ENCODE measurements around the gene DISP2. TPM values are rescaled to one million over a fixed set of nuclear protein-coding genes. Genes with fewer than 3 reads are reported as not detected.

Gene DISP2
- total RNA-seq, 1 experiment from 2014 or later = 4.6 TPM

- no peak for TF ChIP-seq CTCF (IDR thresholded peaks at IDR 0.05; ENCODE audit: insufficient read depth in 1 of 2, low read depth in 1 of 2, low read length in 1 of 2, severe bottlenecking in 1 of 2, unreplicated experiment in 1 of 2)
- POLR2A ChIA-PET = no interaction called here
- intact Hi-C loops (cut with micrococcal nuclease; ENCODE audit: unreplicated experiment) = no loop called here
Measured at GRCh38 chr15:40365016-40365415, 7.0 kb downstream of the DISP2 start.

GRCh38 chr15:40365624-40366456 is 7.8 kb downstream of the DISP2 start:
- intact Hi-C loops (cut with micrococcal nuclease; ENCODE audit: unreplicated experiment) = no loop called here
- ChIA-PET CTCF (interaction anchor here (1.5 kb wide), 1 partner anchor 75 kb away, joined by 3 read pairs; the partner anchor contains the start of gene BAHD1), POLR2A (no interaction called here)
- no peak for TF ChIP-seq CTCF (IDR thresholded peaks at IDR 0.05; ENCODE audit: insufficient read depth in 1 of 2, low read depth in 1 of 2, low read length in 1 of 2, severe bottlenecking in 1 of 2, unreplicated experiment in 1 of 2)
- Mint-ChIP-seq H3K27me3 (ENCODE audit: insufficient read depth, unreplicated experiment) (no peaks in the 10 kb centered on the region), H3K9me3 (ENCODE audit: unreplicated experiment) (no peaks in the 10 kb centered on the region), H3K4me3 (ENCODE audit: unreplicated experiment) (no peak overlapping the region), H3K27ac (ENCODE audit: unreplicated experiment) (no peak overlapping the region), H3K36me3 (ENCODE audit: insufficient read depth, unreplicated experiment) (no peaks in the 10 kb centered on the region), H3K4me1 (ENCODE audit: low read depth, unreplicated experiment) (no peaks in the 10 kb centered on the region)
- H3K9me3 ChIP-seq = no peaks in the 10 kb centered on the region
- no TSS peak for BruUV-seq (replicated peaks)
- H3K4me1 ChIP-seq = no peaks in the 10 kb centered on the region
- no peak for DNase-seq
- H3K36me3 ChIP-seq (ENCODE audit: control insufficient read depth, insufficient read depth, low read length) = no peaks in the 10 kb centered on the region
- H3K27me3 ChIP-seq (replicated peaks; ENCODE audit: control insufficient read depth, insufficient read depth, low read length) = no peaks in the 10 kb centered on the region
- no peak overlapping the region for H3K4me3 ChIP-seq (ENCODE audit: low read depth, low read length)

More at GRCh38 chr15:40365016-40365415, 7.0 kb downstream of the DISP2 start:
- H3K36me3 Mint-ChIP-seq (ENCODE audit: insufficient read depth, unreplicated experiment) = no peaks in the 10 kb centered on the region
- H3K9me3 ChIP-seq = no peaks in the 10 kb centered on the region
- no peak overlapping the region for H3K4me3 Mint-ChIP-seq (ENCODE audit: unreplicated experiment)
- no TSS peak for BruUV-seq (replicated peaks)
- no peaks in the 10 kb centered on the region for H3K4me1 Mint-ChIP-seq (ENCODE audit: low read depth, unreplicated experiment)
- DNase-seq = no peak
- CTCF ChIA-PET = interaction anchor here (1.5 kb wide), 1 partner anchor 75 kb away, joined by 3 read pairs; the partner anchor contains the start of gene BAHD1
- H3K27me3 Mint-ChIP-seq (ENCODE audit: insufficient read depth, unreplicated experiment) = no peaks in the 10 kb centered on the region
- no peaks in the 10 kb centered on the region for H3K36me3 ChIP-seq (ENCODE audit: control insufficient read depth, insufficient read depth, low read length)
- H3K4me1 ChIP-seq = no peaks in the 10 kb centered on the region
- H3K27me3 ChIP-seq (replicated peaks; ENCODE audit: control insufficient read depth, insufficient read depth, low read length) = no peaks in the 10 kb centered on the region
- no peak overlapping the region for H3K27ac Mint-ChIP-seq (ENCODE audit: unreplicated experiment)
- H3K9me3 Mint-ChIP-seq (ENCODE audit: unreplicated experiment) = no peaks in the 10 kb centered on the region
- H3K4me3 ChIP-seq (ENCODE audit: low read depth, low read length) = no peak overlapping the region

- Mint-ChIP-seq H3K36me3 (ENCODE audit: insufficient read depth, unreplicated experiment) (no peaks in the 10 kb centered on the region), H3K27ac (ENCODE audit: unreplicated experiment) (no peak overlapping the region), H3K4me1 (ENCODE audit: low read depth, unreplicated experiment) (no peaks in the 10 kb centered on the region), H3K4me3 (ENCODE audit: unreplicated experiment) (no peak overlapping the region), H3K27me3 (ENCODE audit: insufficient read depth, unreplicated experiment) (no peaks in the 10 kb centered on the region), H3K9me3 (ENCODE audit: unreplicated experiment) (no peaks in the 10 kb centered on the region)
- TF ChIP-seq CTCF (IDR thresholded peaks at IDR 0.05; ENCODE audit: insufficient read depth in 1 of 2, low read depth in 1 of 2, low read length in 1 of 2, severe bottlenecking in 1 of 2, unreplicated experiment in 1 of 2) = no peak
- Histone ChIP-seq H3K9me3 (no peaks in the 10 kb centered on the region), H3K27me3 (replicated peaks; ENCODE audit: control insufficient read depth, insufficient read depth, low read length) (no peaks in the 10 kb centered on the region), H3K36me3 (ENCODE audit: control insufficient read depth, insufficient read depth, low read length) (no peaks in the 10 kb centered on the region), H3K4me1 (no peaks in the 10 kb centered on the region), H3K4me3 (ENCODE audit: low read depth, low read length) (no peak overlapping the region)
- no peak for DNase-seq
- intact Hi-C loops (cut with micrococcal nuclease; ENCODE audit: unreplicated experiment) = no loop called here
- ChIA-PET CTCF (interaction anchor here (1.5 kb wide), 1 partner anchor 74 kb away, joined by 3 read pairs; the partner anchor contains the start of gene BAHD1), POLR2A (no interaction called here)
- BruUV-seq (replicated peaks) = no TSS peak
Measured at GRCh38 chr15:40366457-40367370, 8.7 kb downstream of the DISP2 start.
